ENCODE results near the gene CNEP1R1. TPM values are rescaled to one million over a fixed set of nuclear protein-coding genes. Genes with fewer than 3 reads are reported as not detected.
A peak's percentile ranks its signal among the peaks of the same experiment; 100 is the strongest.

The CNEP1R1 gene
- total RNA-seq, 1 experiment from 2014 or later: 13.8 TPM

DNA sequence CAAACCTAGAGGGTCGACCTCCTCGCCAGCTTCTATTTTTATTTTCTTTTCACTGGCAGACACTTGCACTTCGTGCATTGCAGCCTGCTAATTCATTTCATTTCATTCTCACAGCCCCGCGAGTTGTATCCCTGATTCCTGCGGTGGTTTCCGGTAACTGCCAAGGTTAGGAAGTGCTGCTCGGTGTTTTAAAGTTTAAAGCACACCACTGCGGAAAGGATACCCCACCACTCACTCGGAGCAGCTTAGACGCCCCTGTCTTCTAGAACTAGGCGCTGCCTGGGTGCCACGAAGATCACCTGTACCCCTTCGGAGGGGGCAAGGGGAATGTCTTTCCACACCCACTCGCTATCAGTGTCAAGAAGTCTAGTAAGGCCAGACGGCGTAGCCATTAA lies 509 bp downstream of the CNEP1R1 start:
- Mint-ChIP-seq H3K9me3 (no peaks in the 10 kb centered on the region), H3K36me3 (peaks cover 7% of the 10 kb centered on the region), H3K4me1 (peaks cover 16% of the 10 kb centered on the region), H3K27ac (peak overlapping the region; percentile 46), H3K4me3 (peak overlapping the region; percentile 92), H3K27me3 (ENCODE audit: low read depth) (no peaks in the 10 kb centered on the region)
- ATAC-seq (peak; percentile 7), DNase-seq (ENCODE audit: low spot score) (no peak)
- POLR2A ChIA-PET: interaction anchor here (0.6 to 1.6 kb wide), 6 partner anchors 41 to 225 kb away, joined by 3 to 6 read pairs (median 3); partner anchors contain the start of gene HEATR3
- CTCF ChIA-PET: interaction anchor here (0.6 to 4.1 kb wide), 85 partner anchors 8 to 781 kb away, joined by 3 to 102 read pairs (median 4); partner anchors contain the start of genes HEATR3 and ZNF423
- no peak for TF ChIP-seq ZNF317 (CRISPR knock-in tag; IDR thresholded peaks at IDR 0.05; ENCODE audit: borderline replicate concordance, low read depth)
- no peak for TF ChIP-seq ZNF281 (CRISPR knock-in tag; IDR thresholded peaks at IDR 0.05)
- TF ChIP-seq, protein P1, sequence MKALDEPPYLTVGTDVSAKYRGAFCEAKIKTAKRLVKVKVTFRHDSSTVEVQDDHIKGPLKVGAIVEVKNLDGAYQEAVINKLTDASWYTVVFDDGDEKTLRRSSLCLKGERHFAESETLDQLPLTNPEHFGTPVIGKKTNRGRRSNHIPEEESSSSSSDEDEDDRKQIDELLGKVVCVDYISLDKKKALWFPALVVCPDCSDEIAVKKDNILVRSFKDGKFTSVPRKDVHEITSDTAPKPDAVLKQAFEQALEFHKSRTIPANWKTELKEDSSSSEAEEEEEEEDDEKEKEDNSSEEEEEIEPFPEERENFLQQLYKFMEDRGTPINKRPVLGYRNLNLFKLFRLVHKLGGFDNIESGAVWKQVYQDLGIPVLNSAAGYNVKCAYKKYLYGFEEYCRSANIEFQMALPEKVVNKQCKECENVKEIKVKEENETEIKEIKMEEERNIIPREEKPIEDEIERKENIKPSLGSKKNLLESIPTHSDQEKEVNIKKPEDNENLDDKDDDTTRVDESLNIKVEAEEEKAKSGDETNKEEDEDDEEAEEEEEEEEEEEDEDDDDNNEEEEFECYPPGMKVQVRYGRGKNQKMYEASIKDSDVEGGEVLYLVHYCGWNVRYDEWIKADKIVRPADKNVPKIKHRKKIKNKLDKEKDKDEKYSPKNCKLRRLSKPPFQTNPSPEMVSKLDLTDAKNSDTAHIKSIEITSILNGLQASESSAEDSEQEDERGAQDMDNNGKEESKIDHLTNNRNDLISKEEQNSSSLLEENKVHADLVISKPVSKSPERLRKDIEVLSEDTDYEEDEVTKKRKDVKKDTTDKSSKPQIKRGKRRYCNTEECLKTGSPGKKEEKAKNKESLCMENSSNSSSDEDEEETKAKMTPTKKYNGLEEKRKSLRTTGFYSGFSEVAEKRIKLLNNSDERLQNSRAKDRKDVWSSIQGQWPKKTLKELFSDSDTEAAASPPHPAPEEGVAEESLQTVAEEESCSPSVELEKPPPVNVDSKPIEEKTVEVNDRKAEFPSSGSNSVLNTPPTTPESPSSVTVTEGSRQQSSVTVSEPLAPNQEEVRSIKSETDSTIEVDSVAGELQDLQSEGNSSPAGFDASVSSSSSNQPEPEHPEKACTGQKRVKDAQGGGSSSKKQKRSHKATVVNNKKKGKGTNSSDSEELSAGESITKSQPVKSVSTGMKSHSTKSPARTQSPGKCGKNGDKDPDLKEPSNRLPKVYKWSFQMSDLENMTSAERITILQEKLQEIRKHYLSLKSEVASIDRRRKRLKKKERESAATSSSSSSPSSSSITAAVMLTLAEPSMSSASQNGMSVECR (CRISPR knock-in tag; IDR thresholded peaks at IDR 0.05; ENCODE audit: borderline replicate concordance): no peak
- no peak for TF ChIP-seq JAZF1 (CRISPR knock-in tag; IDR thresholded peaks at IDR 0.05)
- TF ChIP-seq, protein P2, sequence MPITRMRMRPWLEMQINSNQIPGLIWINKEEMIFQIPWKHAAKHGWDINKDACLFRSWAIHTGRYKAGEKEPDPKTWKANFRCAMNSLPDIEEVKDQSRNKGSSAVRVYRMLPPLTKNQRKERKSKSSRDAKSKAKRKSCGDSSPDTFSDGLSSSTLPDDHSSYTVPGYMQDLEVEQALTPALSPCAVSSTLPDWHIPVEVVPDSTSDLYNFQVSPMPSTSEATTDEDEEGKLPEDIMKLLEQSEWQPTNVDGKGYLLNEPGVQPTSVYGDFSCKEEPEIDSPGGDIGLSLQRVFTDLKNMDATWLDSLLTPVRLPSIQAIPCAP (CRISPR knock-in tag; IDR thresholded peaks at IDR 0.05): no peak
- TF ChIP-seq TCF7 (CRISPR knock-in tag; IDR thresholded peaks at IDR 0.05; ENCODE audit: low read depth): no peak
- TF ChIP-seq ETV6 (CRISPR knock-in tag; IDR thresholded peaks at IDR 0.05): no peak
- TF ChIP-seq SMAD3 (CRISPR knock-in tag; IDR thresholded peaks at IDR 0.05; ENCODE audit: borderline replicate concordance): no peak
- no peak for TF ChIP-seq FOXK1 (CRISPR knock-in tag; IDR thresholded peaks at IDR 0.05)
- TF ChIP-seq, protein P3, sequence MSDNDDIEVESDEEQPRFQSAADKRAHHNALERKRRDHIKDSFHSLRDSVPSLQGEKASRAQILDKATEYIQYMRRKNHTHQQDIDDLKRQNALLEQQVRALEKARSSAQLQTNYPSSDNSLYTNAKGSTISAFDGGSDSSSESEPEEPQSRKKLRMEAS (CRISPR knock-in tag; IDR thresholded peaks at IDR 0.05): no peak
- TF ChIP-seq NR2C2 (CRISPR knock-in tag; IDR thresholded peaks at IDR 0.05): no peak
- no peak for TF ChIP-seq ZNF121 (CRISPR knock-in tag; IDR thresholded peaks at IDR 0.05)
- no peak for TF ChIP-seq IRF2 (CRISPR knock-in tag; IDR thresholded peaks at IDR 0.05; ENCODE audit: borderline replicate concordance, low read depth)
- no peak for TF ChIP-seq E2F5 (CRISPR knock-in tag; IDR thresholded peaks at IDR 0.05)
- no peak for TF ChIP-seq PRDM15 (CRISPR knock-in tag; IDR thresholded peaks at IDR 0.05)
- no peak for TF ChIP-seq ZBTB21 (CRISPR knock-in tag; IDR thresholded peaks at IDR 0.05; ENCODE audit: borderline replicate concordance)
- TF ChIP-seq RORB (CRISPR knock-in tag; IDR thresholded peaks at IDR 0.05): no peak
- TF ChIP-seq ZNF138 (CRISPR knock-in tag; conservative IDR thresholded peaks at IDR 0.05): no peak
- TF ChIP-seq, protein P4, sequence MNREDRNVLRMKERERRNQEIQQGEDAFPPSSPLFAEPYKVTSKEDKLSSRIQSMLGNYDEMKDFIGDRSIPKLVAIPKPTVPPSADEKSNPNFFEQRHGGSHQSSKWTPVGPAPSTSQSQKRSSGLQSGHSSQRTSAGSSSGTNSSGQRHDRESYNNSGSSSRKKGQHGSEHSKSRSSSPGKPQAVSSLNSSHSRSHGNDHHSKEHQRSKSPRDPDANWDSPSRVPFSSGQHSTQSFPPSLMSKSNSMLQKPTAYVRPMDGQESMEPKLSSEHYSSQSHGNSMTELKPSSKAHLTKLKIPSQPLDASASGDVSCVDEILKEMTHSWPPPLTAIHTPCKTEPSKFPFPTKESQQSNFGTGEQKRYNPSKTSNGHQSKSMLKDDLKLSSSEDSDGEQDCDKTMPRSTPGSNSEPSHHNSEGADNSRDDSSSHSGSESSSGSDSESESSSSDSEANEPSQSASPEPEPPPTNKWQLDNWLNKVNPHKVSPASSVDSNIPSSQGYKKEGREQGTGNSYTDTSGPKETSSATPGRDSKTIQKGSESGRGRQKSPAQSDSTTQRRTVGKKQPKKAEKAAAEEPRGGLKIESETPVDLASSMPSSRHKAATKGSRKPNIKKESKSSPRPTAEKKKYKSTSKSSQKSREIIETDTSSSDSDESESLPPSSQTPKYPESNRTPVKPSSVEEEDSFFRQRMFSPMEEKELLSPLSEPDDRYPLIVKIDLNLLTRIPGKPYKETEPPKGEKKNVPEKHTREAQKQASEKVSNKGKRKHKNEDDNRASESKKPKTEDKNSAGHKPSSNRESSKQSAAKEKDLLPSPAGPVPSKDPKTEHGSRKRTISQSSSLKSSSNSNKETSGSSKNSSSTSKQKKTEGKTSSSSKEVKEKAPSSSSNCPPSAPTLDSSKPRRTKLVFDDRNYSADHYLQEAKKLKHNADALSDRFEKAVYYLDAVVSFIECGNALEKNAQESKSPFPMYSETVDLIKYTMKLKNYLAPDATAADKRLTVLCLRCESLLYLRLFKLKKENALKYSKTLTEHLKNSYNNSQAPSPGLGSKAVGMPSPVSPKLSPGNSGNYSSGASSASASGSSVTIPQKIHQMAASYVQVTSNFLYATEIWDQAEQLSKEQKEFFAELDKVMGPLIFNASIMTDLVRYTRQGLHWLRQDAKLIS (CRISPR knock-in tag; IDR thresholded peaks at IDR 0.05; ENCODE audit: borderline replicate concordance): no peak

Measured in WTC11 (cell line).